HCT116 (cell line): ENCODE measurements around the gene EME1.

Experiments used
- EZH2 ChIP-seq: fragments of 200-600 bp; sonication (generic); IDR thresholded peaks from 2 replicates; pipeline ENCODE4 v1.6.1; 2017; ENCODE audit warnings: antibody characterized with exemption, mixed run types
- SP1 ChIP-seq: IDR thresholded peaks from 2 replicates; pipeline ENCODE4 v1.6.1; 2012; ENCODE audit warnings: low read depth
- ZNF274 ChIP-seq: fragments of 200-500 bp; sonication (Bioruptor generic); IDR thresholded peaks from 2 replicates; pipeline ENCODE4 v1.6.1; 2014; ENCODE audit warnings: mild to moderate bottlenecking, low read depth, low read length, inconsistent platforms
- TF ChIP-seq, protein P1 (sequence below), 3 experiments: fragments of 200-600 bp in 1 of 3; sonication (generic) in 1 of 3; IDR thresholded peaks in 2 of 3; conservative IDR thresholded peaks in 1 of 3; 2 replicates each; pipeline ENCODE4 v1.5.1; 2012 to 2017; ENCODE audit warnings: low read depth in 2 of 3, low read length in 2 of 3, antibody characterized with exemption in 1 of 3, borderline replicate concordance in 1 of 3, control low read depth in 1 of 3, mild to moderate bottlenecking in 1 of 3, mixed read lengths in 1 of 3, mixed run types in 1 of 3, moderate library complexity in 1 of 3; ENCODE audit not compliant: insufficient read depth in 1 of 3
- TF ChIP-seq, protein P2 (sequence below): IDR thresholded peaks from 2 replicates; pipeline ENCODE4 v1.6.1; 2012
- TF ChIP-seq, protein P3 (sequence below): IDR thresholded peaks from 2 replicates; pipeline ENCODE4 v1.6.1; 2012

DNA sequence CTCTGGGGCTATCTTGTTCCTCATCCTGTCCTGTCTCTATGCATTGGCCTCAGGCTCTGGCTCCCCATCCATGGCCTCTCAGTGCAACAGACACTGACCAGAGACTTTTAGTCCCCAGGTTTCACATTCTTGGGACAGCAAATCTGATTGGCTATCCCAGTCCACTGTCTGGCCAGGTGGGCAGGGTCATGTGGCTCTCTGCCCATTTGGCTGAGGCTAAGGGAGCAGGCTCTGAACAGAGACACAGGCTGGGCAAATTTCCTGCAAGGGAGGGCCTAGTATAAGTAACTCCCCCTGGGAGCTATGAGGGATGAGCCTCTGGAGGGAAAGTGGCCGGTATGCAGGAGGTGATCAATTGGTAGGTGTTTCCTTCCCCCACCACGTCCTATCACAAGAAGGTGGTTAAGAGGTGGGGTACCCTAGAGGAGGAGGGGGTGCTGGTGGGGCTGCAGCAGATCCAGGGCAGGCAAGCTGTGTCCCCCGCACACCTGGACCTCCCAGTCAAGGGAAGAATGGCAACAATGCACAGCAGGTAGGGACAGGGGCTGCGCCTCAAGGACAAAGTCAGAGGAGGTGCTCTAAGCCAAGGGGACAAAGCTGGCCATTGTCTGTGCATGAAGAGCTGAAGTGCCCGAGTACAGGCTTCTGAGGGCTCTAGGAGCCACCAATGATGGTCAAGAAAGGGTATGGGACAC is 13.9 kb upstream of the EME1 start:
- TF ChIP-seq, protein P1, sequence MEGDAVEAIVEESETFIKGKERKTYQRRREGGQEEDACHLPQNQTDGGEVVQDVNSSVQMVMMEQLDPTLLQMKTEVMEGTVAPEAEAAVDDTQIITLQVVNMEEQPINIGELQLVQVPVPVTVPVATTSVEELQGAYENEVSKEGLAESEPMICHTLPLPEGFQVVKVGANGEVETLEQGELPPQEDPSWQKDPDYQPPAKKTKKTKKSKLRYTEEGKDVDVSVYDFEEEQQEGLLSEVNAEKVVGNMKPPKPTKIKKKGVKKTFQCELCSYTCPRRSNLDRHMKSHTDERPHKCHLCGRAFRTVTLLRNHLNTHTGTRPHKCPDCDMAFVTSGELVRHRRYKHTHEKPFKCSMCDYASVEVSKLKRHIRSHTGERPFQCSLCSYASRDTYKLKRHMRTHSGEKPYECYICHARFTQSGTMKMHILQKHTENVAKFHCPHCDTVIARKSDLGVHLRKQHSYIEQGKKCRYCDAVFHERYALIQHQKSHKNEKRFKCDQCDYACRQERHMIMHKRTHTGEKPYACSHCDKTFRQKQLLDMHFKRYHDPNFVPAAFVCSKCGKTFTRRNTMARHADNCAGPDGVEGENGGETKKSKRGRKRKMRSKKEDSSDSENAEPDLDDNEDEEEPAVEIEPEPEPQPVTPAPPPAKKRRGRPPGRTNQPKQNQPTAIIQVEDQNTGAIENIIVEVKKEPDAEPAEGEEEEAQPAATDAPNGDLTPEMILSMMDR (IDR thresholded peaks at IDR 0.05 in 2 of 3, conservative IDR thresholded peaks at IDR 0.05 in 1 of 3; ENCODE audit: borderline replicate concordance in 1 of 3, insufficient read depth in 1 of 3, low read depth in 2 of 3, low read length in 2 of 3), result no peak
- TF ChIP-seq, protein P2, sequence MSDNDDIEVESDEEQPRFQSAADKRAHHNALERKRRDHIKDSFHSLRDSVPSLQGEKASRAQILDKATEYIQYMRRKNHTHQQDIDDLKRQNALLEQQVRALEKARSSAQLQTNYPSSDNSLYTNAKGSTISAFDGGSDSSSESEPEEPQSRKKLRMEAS, result no peak
- TF ChIP-seq ZNF274, result no peak
- TF ChIP-seq, protein P3, sequence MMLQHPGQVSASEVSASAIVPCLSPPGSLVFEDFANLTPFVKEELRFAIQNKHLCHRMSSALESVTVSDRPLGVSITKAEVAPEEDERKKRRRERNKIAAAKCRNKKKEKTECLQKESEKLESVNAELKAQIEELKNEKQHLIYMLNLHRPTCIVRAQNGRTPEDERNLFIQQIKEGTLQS, result no peak
- TF ChIP-seq SP1, result no peak
- TF ChIP-seq EZH2, result no peak
